Cerebellar nuclear complex (tissue), 1 donor: ENCODE measurements around the gene HTRA2.

Experiments used
- DNase-seq, 2 experiments: peaks; one replicate each; lab custom pipeline; 2025; lab: John Stamatoyannopoulos, UW

HTRA2 gene

GRCh38 chr2:74542978-74543377 is 13.2 kb downstream of the HTRA2 start:
- no peak for DNase-seq

- DNase-seq: no peak
Observed at GRCh38 chr2:74544634-74545033, 14.9 kb downstream of the HTRA2 start.

- DNase-seq: no peak
Observed at GRCh38 chr2:74546004-74546403, 16.3 kb downstream of the HTRA2 start.

- no peak for DNase-seq
Observed at GRCh38 chr2:74548285-74548899, 18.7 kb downstream of the HTRA2 start.

GRCh38 chr2:74548900-74549826 is 19.4 kb downstream of the HTRA2 start:
- no peak for DNase-seq

GRCh38 chr2:74550231-74550630 is 20.5 kb downstream of the HTRA2 start:
- DNase-seq: no peak

- no peak for DNase-seq
Observed at GRCh38 chr2:74551530-74551929, 21.8 kb downstream of the HTRA2 start.

- no peak for DNase-seq
Observed at GRCh38 chr2:74551942-74552913, 22.5 kb downstream of the HTRA2 start.

- no peak for DNase-seq
Observed at GRCh38 chr2:74552914-74553811, 23.4 kb downstream of the HTRA2 start.

GRCh38 chr2:74553892-74554819 is 24.4 kb downstream of the HTRA2 start, which contains the start of the genes DOK1 and LOXL3:
DOK1 (plus strand) TSS chr2:74554720; CDS start chr2:74554755, 35 bp downstream.
LOXL3 (minus strand) TSS chr2:74553942; CDS start chr2:74552634, 1,308 bp downstream.
- DNase-seq: no peak

GRCh38 chr2:74554820-74555531 is 25.2 kb downstream of the HTRA2 start:
- no peak for DNase-seq

GRCh38 chr2:74555610-74556103 is 25.9 kb downstream of the HTRA2 start:
- DNase-seq: no peak

- no peak for DNase-seq
Observed at GRCh38 chr2:74556159-74556558, 26.4 kb downstream of the HTRA2 start.

GRCh38 chr2:74556831-74557370 is 27.2 kb downstream of the HTRA2 start:
- DNase-seq: no peak

- DNase-seq: no peak
Observed at GRCh38 chr2:74558284-74559230, 28.8 kb downstream of the HTRA2 start.

GRCh38 chr2:74559912-74560311 is 30.2 kb downstream of the HTRA2 start:
- DNase-seq: no peak

- no peak for DNase-seq
Observed at GRCh38 chr2:74560591-74560990, 30.9 kb downstream of the HTRA2 start.
